Heart left ventricle (tissue), 13 donors: ENCODE data around the gene LCN10.

Experiments
- CTCF ChIP-seq, 12 donors: fragments of 200-600 bp; sonication (generic) in 4 of 12; IDR thresholded peaks; one replicate each; pipeline versions ENCODE4 v1.5.0 to v1.8.0; 2018 to 2022; ENCODE audit warnings: antibody characterized with exemption in 12 of 12, mild to moderate bottlenecking in 5 of 12
- POLR2A ChIP-seq, 2 donors: fragments of 450-650 bp; IDR thresholded peaks; one replicate each; pipeline ENCODE4 v1.6.1; 2017; ENCODE audit warnings: antibody characterized with exemption in 2 of 2, mild to moderate bottlenecking in 2 of 2, moderate library complexity in 2 of 2
- donor health status: ischemic (EF 13 %, LVEDD 7.1; RV severe dilation, severe dysfunction).
- donor health status: DM: no; HTN: yes; CAD: no.
- donor health status: DM: no; HTN: no; CAD: no.
- donor health status: ischemic (EF 25% LVEDD 6.9; RV normal size, moderate dysfunction).
- donor health status: ischemic (EF 25% LVEDD 5.7; RV mildly dilated, moderate dysfunction).
- donor health status: ischemic (EF 35%, LVEDD 5.7; RV mildly dilated, moderate dysfunction).
- donor health status: nonischemic (EF 11% LVEDD 7.7; RV severe dilation, severe dysfunction).
- donor health status: DM: yes; HTN: yes; CAD: no.
- donor health status: PGD.
- donor health status: ischemic (EF 29% LVEDD 5.4; RV normal size, mild dysfunction).
- donor health status: nonischemic (EF 23%, LVEDD 6.1; RV moderate dilation, normal function).

GRCh38 chr9:136712690-136713544 is 29.8 kb downstream of the LCN10 start:
- TF ChIP-seq CTCF (IDR thresholded peaks at IDR 0.05) (no peak), POLR2A (IDR thresholded peaks at IDR 0.05) (no peak)
